Spleen (tissue), 11 donors: Measurements from ENCODE around the gene FBXW8. TPM values are rescaled to one million over a fixed set of nuclear protein-coding genes. Genes with fewer than 3 reads are reported as not detected.

Experiments
- DNase-seq: peaks from one replicate; pipeline ENCODE4 v3.0.0-alpha.2; 2020
- H3K27ac ChIP-seq, 8 donors: fragments of 200-600 bp; sonication (generic) in 7 of 8; 1 replicate in 4 of 8; 2 replicates in 4 of 8; pipeline versions ENCODE4 v1.5.0 to v1.8.0; 2016 to 2021; ENCODE audit warnings: inconsistent platforms in 4 of 8, mild to moderate bottlenecking in 4 of 8, moderate library complexity in 1 of 8
- H3K27me3 ChIP-seq, 7 donors: fragments of 200-600 bp; sonication (generic) in 6 of 7; replicated peaks in 1 of 7; 1 replicate in 4 of 7; 2 replicates in 3 of 7; pipeline versions ENCODE4 v1.5.0 to v1.8.0; 2016 to 2021; ENCODE audit warnings: inconsistent platforms in 3 of 7, mild to moderate bottlenecking in 1 of 7
- H3K36me3 ChIP-seq, 6 donors: fragments of 200-600 bp; sonication (generic) in 5 of 6; 1 replicate in 4 of 6; 2 replicates in 2 of 6; pipeline versions ENCODE4 v1.5.0 to v1.8.0; 2016 to 2021; ENCODE audit warnings: inconsistent platforms in 2 of 6
- H3K4me1 ChIP-seq, 6 donors: fragments of 200-600 bp; sonication (generic) in 5 of 6; 1 replicate in 3 of 6; 2 replicates in 3 of 6; pipeline versions ENCODE4 v1.5.0 to v1.8.0; 2016 to 2021; ENCODE audit warnings: inconsistent platforms in 3 of 6
- H3K4me3 ChIP-seq, 8 donors: fragments of 200-600 bp; sonication (generic) in 7 of 8; 1 replicate in 4 of 8; 2 replicates in 4 of 8; pipeline versions ENCODE4 v1.5.0 to v1.8.0; 2016 to 2021; ENCODE audit warnings: inconsistent platforms in 4 of 8, mild to moderate bottlenecking in 4 of 8, moderate library complexity in 2 of 8
- H3K9me3 ChIP-seq, 8 donors: fragments of 200-600 bp; sonication (generic) in 7 of 8; 1 replicate in 4 of 8; 2 replicates in 4 of 8; pipeline versions ENCODE4 v1.5.0 to v1.8.0; 2016 to 2021; ENCODE audit warnings: inconsistent platforms in 4 of 8
- POLR2A ChIP-seq, 3 donors: fragments of 450-650 bp; IDR thresholded peaks; one replicate each; pipeline ENCODE4 v1.5.1; 2017; ENCODE audit warnings: antibody characterized with exemption in 3 of 3, mild to moderate bottlenecking in 1 of 3
- POLR2AphosphoS5 ChIP-seq, 3 donors: sonication (generic); formaldehyde crosslinking; IDR thresholded peaks; one replicate each; pipeline ENCODE4 v1.5.1; 2017; ENCODE audit warnings: antibody characterized with exemption in 3 of 3
- WGBS, 5 donors: extraction: QIAGEN DNeasy Blood & Tissue Kit in 3 of 5; methylation state at CpG; one replicate each; pipeline versions ENCODE4 v1.1.5 to v1.1.7; 2013 to 2018; 5-methylcytosine and 5-hydroxymethylcytosine counted together
- intact Hi-C: fragments of 100-400 bp; cut with DNase I; formaldehyde crosslinking; loops from one replicate; pipeline ENCODE4 v1.15.0; 2023; ENCODE audit warnings: low total_unique reads
- polyA plus RNA-seq, 3 donors: library from polyadenylated mRNA; stranded (reverse); fragments of 200-250 nt; gene quantifications; one replicate each; pipeline ENCODE4 v1.2.1, GENCODE V29; 2013
- total RNA-seq, 7 donors: library from RNA; depleted of rRNA in 3 of 7; stranded (reverse); fragments of >200 nt in 3 of 7; fragmentation: NEBNext Ultra II Directional in 4 of 7; extraction: Animal tissue kit (Norgen Biotek cat#: 25700) in 4 of 7; gene quantifications; one replicate each; pipeline versions ENCODE4 v1.1.0 to v1.2.1, GENCODE V29; 2016 to 2021
- TF ChIP-seq, protein P1 (sequence below), 11 experiments: fragments of 200-600 bp in 7 of 11; fragments of 450-650 bp in 4 of 11; sonication (generic) in 4 of 11; IDR thresholded peaks in 8 of 11; conservative IDR thresholded peaks in 3 of 11; 1 replicate in 7 of 11; 2 replicates in 4 of 11; pipeline versions ENCODE4 v1.4.0 to v1.8.0; 2016 to 2021; ENCODE audit warnings: antibody characterized with exemption in 11 of 11, inconsistent platforms in 4 of 11, mild to moderate bottlenecking in 1 of 11
- donor health status: healthy with polysubstance abuse.
- donor health status: DM: no; HTN: no; CAD: no; lungs with moderate emphysema.
- donor health status: DM: no; HTN: no; CAD: no.
- donor health status: Bipolar disorder and iron deficiency.
- donor health status: healthy.
- donor health status: DM: no; HTN: no; CAD: no.
- donor health status: DM: yes; HTN: yes; CAD: no.

Gene FBXW8
- total and polyA plus RNA-seq, 10 donors: 2.2 to 17.3 (median 11.8) TPM

DNA sequence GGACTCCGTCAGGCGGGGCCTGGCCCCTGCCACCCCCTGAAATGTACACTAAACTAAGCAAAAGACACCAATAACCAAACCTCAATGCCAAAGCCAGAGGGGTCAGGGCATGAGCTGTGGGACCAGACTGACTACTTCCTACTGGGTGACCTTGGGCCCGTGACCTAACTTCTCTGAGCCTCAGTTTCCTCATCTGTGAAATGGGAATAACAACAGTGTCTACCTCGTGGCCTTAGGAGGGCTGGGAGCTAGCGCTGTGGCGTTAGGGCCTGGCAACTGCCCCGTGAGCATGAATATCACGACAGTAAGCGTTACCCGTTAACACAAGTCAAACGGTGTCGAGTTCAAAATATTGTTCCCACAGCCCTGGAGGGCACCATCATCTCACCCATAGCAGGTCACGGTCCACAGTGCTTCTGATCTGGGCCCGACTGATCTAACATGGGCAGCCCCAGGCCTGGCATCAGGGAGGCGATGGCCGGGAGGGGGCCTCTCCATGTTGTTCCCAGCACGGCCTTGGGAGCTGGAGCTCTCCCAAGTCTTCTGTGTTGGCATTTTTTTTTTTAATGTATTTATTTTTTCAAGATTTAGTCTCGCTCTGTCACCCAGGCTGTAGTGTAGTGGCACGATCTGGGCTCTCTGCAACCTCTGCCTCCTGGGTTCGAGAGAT, 136.2 kb downstream of the FBXW8 start:
- Histone ChIP-seq H3K4me1 (peaks cover 0 to 75% (median 25%) of the 10 kb centered on the region in 6 donors), H3K4me3 (no peak overlapping the region), H3K27me3 (no peaks in the 10 kb centered on the region), H3K27ac (no peak overlapping the region), H3K36me3 (peaks cover 0 to 25% (median 0%) of the 10 kb centered on the region in 6 donors), H3K9me3 (no peaks in the 10 kb centered on the region)
- TF ChIP-seq POLR2A (IDR thresholded peaks at IDR 0.05) (no peak), POLR2AphosphoS5 (IDR thresholded peaks at IDR 0.05) (no peak)
- TF ChIP-seq, protein P1, sequence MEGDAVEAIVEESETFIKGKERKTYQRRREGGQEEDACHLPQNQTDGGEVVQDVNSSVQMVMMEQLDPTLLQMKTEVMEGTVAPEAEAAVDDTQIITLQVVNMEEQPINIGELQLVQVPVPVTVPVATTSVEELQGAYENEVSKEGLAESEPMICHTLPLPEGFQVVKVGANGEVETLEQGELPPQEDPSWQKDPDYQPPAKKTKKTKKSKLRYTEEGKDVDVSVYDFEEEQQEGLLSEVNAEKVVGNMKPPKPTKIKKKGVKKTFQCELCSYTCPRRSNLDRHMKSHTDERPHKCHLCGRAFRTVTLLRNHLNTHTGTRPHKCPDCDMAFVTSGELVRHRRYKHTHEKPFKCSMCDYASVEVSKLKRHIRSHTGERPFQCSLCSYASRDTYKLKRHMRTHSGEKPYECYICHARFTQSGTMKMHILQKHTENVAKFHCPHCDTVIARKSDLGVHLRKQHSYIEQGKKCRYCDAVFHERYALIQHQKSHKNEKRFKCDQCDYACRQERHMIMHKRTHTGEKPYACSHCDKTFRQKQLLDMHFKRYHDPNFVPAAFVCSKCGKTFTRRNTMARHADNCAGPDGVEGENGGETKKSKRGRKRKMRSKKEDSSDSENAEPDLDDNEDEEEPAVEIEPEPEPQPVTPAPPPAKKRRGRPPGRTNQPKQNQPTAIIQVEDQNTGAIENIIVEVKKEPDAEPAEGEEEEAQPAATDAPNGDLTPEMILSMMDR (IDR thresholded peaks at IDR 0.05 in 8 of 11, conservative IDR thresholded peaks at IDR 0.05 in 3 of 11): no peak
- intact Hi-C loops: no loop called here
- 93 to 96% (median 94%) methylated on average over 20 of the region's 20 CpGs for WGBS, 5 donors
- DNase-seq: no peak

DNA sequence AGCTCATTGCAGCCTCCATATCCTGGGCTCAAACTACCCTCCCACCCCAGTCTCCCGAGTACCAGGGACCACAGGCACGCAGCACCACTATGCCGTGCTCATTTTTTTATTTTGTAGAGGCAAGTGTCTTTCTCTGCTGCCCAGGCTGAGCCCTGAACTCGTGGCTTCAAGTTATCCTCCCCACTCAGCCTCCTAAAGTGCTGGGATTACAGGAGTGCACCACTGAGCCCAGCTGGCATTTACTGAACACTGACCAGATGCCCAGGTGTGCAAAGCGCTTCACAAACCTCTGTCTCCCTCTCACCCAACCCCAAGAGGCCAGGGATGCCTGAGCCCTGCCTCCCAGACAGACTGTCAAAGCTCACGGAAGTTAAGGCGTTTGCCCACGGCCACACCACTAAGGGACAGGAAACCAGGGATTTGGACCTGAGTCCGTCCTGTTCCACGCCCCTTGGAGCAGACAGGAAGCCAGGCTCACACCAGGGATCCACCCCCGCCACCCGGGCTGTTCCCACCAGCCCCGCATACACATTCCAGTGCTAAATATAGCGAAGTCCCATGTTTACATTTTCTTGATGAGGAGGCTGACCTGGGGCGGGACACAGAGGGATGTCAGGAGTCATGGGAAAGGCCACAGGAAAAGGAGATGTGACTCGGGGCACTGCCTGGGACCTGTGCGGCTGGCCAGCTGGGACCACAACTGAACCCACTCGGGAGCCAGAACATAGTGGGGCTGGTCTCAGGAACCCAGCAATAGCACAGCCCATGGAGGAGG, 137.2 kb downstream of the FBXW8 start:
- Histone ChIP-seq H3K4me3 (no peak overlapping the region), H3K4me1 (peaks cover 0 to 75% (median 31%) of the 10 kb centered on the region in 6 donors), H3K36me3 (peaks cover 0 to 25% (median 0%) of the 10 kb centered on the region in 6 donors), H3K9me3 (no peaks in the 10 kb centered on the region), H3K27ac (no peak overlapping the region), H3K27me3 (no peaks in the 10 kb centered on the region)
- DNase-seq: no peak
- TF ChIP-seq, protein P1 (IDR thresholded peaks at IDR 0.05 in 8 of 11, conservative IDR thresholded peaks at IDR 0.05 in 3 of 11): no peak
- TF ChIP-seq POLR2AphosphoS5 (IDR thresholded peaks at IDR 0.05): peak in 2 of 3 donors; percentile 27 to 28
- TF ChIP-seq POLR2A (IDR thresholded peaks at IDR 0.05): no peak
- whole genome bisulfite sequencing, 5 donors: 61 to 73% (median 68%) methylated on average over 18 of the region's 18 CpGs
- intact Hi-C loops: no loop called here

DNA sequence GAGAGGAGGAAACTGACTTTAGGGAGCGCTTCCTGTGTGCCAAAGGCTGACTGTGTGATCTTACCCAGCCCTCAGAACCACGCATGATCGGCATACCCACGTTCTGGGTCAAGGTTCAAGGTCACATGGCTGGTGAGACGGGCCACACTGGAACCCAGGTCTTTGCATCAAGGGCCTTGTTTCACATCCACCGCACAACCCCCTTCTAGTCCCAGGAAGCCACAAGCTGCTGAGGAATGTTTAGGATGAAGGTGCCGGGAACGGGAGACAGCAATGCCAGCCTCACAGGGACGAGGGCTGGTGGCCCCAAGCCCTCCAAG, 137.8 kb downstream of the FBXW8 start:
- Histone ChIP-seq H3K4me3 (no peak overlapping the region), H3K27ac (no peak overlapping the region), H3K36me3 (peaks cover 0 to 25% (median 0%) of the 10 kb centered on the region in 6 donors), H3K4me1 (peaks cover 0 to 76% (median 31%) of the 10 kb centered on the region in 6 donors), H3K27me3 (no peaks in the 10 kb centered on the region), H3K9me3 (no peaks in the 10 kb centered on the region)
- 55 to 76% (median 69%) methylated on average over 9 of the region's 9 CpGs for WGBS, 5 donors
- no peak for DNase-seq
- intact Hi-C loops: no loop called here
- TF ChIP-seq, protein P1 (IDR thresholded peaks at IDR 0.05 in 8 of 11, conservative IDR thresholded peaks at IDR 0.05 in 3 of 11): no peak
- TF ChIP-seq POLR2AphosphoS5 (IDR thresholded peaks at IDR 0.05) (no peak), POLR2A (IDR thresholded peaks at IDR 0.05) (no peak)

DNA sequence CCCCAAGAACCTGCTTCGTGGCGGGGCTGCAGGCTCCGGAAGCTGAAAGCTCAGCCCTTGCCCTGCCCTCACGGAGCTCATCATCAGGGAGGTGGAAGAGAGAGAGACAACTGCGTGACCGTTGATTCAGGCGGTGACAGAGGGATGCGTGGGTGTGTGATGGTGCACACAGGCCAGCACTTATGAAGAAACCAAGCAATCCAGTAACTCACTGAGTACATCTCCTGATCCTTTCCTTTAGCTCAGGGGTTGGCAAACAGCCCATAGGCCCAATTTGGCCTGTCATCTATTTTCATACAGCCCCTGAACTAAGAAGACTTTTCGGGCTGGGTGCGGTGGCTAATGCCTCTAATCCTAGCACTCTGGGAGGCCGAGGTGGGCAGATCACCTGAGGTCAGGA, 138.5 kb downstream of the FBXW8 start:
- Histone ChIP-seq H3K36me3 (peaks cover 0 to 25% (median 0%) of the 10 kb centered on the region in 6 donors), H3K27ac (no peak overlapping the region), H3K4me3 (no peak overlapping the region), H3K4me1 (peaks cover 0 to 72% (median 31%) of the 10 kb centered on the region in 6 donors), H3K9me3 (no peaks in the 10 kb centered on the region), H3K27me3 (no peaks in the 10 kb centered on the region)
- TF ChIP-seq POLR2AphosphoS5 (IDR thresholded peaks at IDR 0.05) (no peak), POLR2A (IDR thresholded peaks at IDR 0.05) (no peak)
- TF ChIP-seq, protein P1 (IDR thresholded peaks at IDR 0.05 in 8 of 11, conservative IDR thresholded peaks at IDR 0.05 in 3 of 11): no peak
- intact Hi-C loops: no loop called here
- no peak for DNase-seq
- 87 to 94% (median 92%) methylated on average over 11 of the region's 11 CpGs for WGBS, 5 donors
